ES-I3 (cell line): ENCODE results near the gene HCN3.

Experiments
- H3K36me3 ChIP-seq: 2 replicates; pipeline ENCODE4 v1.6.1; 2013; ENCODE audit warnings: mild to moderate bottlenecking, low read length, control low read depth, moderate library complexity; ENCODE audit not compliant: insufficient read depth
- H3K4me1 ChIP-seq: 2 replicates; pipeline ENCODE4 v1.6.1; 2013; ENCODE audit warnings: mild to moderate bottlenecking, control low read depth, low read length; ENCODE audit not compliant: insufficient read depth
- H3K9ac ChIP-seq: 2 replicates; pipeline ENCODE4 v1.6.1; 2013; ENCODE audit warnings: low read depth, mild to moderate bottlenecking, low read length, moderate library complexity
- H3K9me3 ChIP-seq: 2 replicates; pipeline ENCODE4 v1.6.1; 2013; ENCODE audit warnings: mild to moderate bottlenecking, low read length, moderate library complexity; ENCODE audit not compliant: control insufficient read depth, insufficient read depth

Gene HCN3

GRCh38 chr1:155247667-155248553 lies 29.4 kb upstream of the HCN3 start:
- no peak overlapping the region for H3K9ac ChIP-seq
- H3K4me1 ChIP-seq: peaks cover 9% of the 10 kb centered on the region; the same call in 1 of the 2 replicates
- no peaks in the 10 kb centered on the region; the same call in 1 of the 2 replicates for H3K36me3 ChIP-seq
- no peaks in the 10 kb centered on the region for H3K9me3 ChIP-seq

GRCh38 chr1:155250246-155250632 lies 27.0 kb upstream of the HCN3 start:
- peaks cover 3% of the 10 kb centered on the region; the same call in 1 of the 2 replicates for H3K4me1 ChIP-seq
- no peaks in the 10 kb centered on the region; the same call in 1 of the 2 replicates for H3K36me3 ChIP-seq
- peak overlapping the region; percentile 74; the same call in 1 of the 2 replicates for H3K9ac ChIP-seq
- H3K9me3 ChIP-seq: no peaks in the 10 kb centered on the region

GRCh38 chr1:155250633-155251449 lies 26.4 kb upstream of the HCN3 start:
- Histone ChIP-seq H3K9ac (peak overlapping the region; percentile 74; the same call in 1 of the 2 replicates), H3K9me3 (no peaks in the 10 kb centered on the region), H3K36me3 (no peaks in the 10 kb centered on the region; the same call in 1 of the 2 replicates), H3K4me1 (peaks cover 3% of the 10 kb centered on the region; the same call in 1 of the 2 replicates)

GRCh38 chr1:155251566-155251965 lies 25.7 kb upstream of the HCN3 start:
- Histone ChIP-seq H3K9me3 (no peaks in the 10 kb centered on the region), H3K4me1 (peaks cover 3% of the 10 kb centered on the region; the same call in 1 of the 2 replicates), H3K9ac (no peak overlapping the region), H3K36me3 (no peaks in the 10 kb centered on the region; the same call in 1 of the 2 replicates)

- H3K9me3 ChIP-seq: no peaks in the 10 kb centered on the region
- H3K9ac ChIP-seq: no peak overlapping the region
- H3K4me1 ChIP-seq: peaks cover 3% of the 10 kb centered on the region; the same call in 1 of the 2 replicates
- peaks cover 4% of the 10 kb centered on the region; the same call in 1 of the 2 replicates for H3K36me3 ChIP-seq
Observed at GRCh38 chr1:155253208-155253607, 24.1 kb upstream of the HCN3 start.

GRCh38 chr1:155253797-155254196 lies 23.5 kb upstream of the HCN3 start:
- Histone ChIP-seq H3K9ac (peak overlapping the region; percentile 9; the same call in 1 of the 2 replicates), H3K9me3 (no peaks in the 10 kb centered on the region), H3K4me1 (peaks cover 3% of the 10 kb centered on the region; the same call in 1 of the 2 replicates), H3K36me3 (0 out of 2 replicates have a peak, but pooled peaks cover 4% of the 10 kb centered on the region)

- Histone ChIP-seq H3K9ac (peak overlapping the region; percentile 62; the same call in 1 of the 2 replicates), H3K36me3 (0 out of 2 replicates have a peak, but pooled peaks cover 4% of the 10 kb centered on the region), H3K4me1 (peaks cover 3% of the 10 kb centered on the region; the same call in 1 of the 2 replicates), H3K9me3 (no peaks in the 10 kb centered on the region)
Observed at GRCh38 chr1:155254228-155254713, 23.0 kb upstream of the HCN3 start.

GRCh38 chr1:155254714-155255242 lies 22.5 kb upstream of the HCN3 start:
- Histone ChIP-seq H3K9ac (peak overlapping the region; percentile 62), H3K9me3 (no peaks in the 10 kb centered on the region), H3K36me3 (0 out of 2 replicates have a peak, but pooled peaks cover 4% of the 10 kb centered on the region), H3K4me1 (peaks cover 3% of the 10 kb centered on the region; the same call in 1 of the 2 replicates)

- Histone ChIP-seq H3K36me3 (0 out of 2 replicates have a peak, but pooled peaks cover 4% of the 10 kb centered on the region), H3K9me3 (no peaks in the 10 kb centered on the region), H3K4me1 (peaks cover 3% of the 10 kb centered on the region; the same call in 1 of the 2 replicates), H3K9ac (peak within 1 kb of the TSS; percentile 62)
Observed at GRCh38 chr1:155255243-155256007, 21.8 kb upstream of the HCN3 start, which contains the start of gene ENTREP3. Gene ENTREP3, minus strand, starts transcription at chr1:155255483. Its CDS starts 606 bp downstream, at chr1:155254877.

GRCh38 chr1:155256058-155256852 lies 21.0 kb upstream of the HCN3 start:
- peaks cover 3% of the 10 kb centered on the region; the same call in 1 of the 2 replicates for H3K4me1 ChIP-seq
- peak overlapping the region; percentile 62 for H3K9ac ChIP-seq
- H3K36me3 ChIP-seq: 0 out of 2 replicates have a peak, but pooled peaks cover 4% of the 10 kb centered on the region
- H3K9me3 ChIP-seq: no peaks in the 10 kb centered on the region

GRCh38 chr1:155260276-155260675 lies 17.0 kb upstream of the HCN3 start:
- no peak overlapping the region for H3K9ac ChIP-seq
- peaks cover 18% of the 10 kb centered on the region for H3K36me3 ChIP-seq
- H3K4me1 ChIP-seq: peaks cover 6% of the 10 kb centered on the region; the same call in 1 of the 2 replicates
- H3K9me3 ChIP-seq: no peaks in the 10 kb centered on the region

- peaks cover 6% of the 10 kb centered on the region; the same call in 1 of the 2 replicates for H3K4me1 ChIP-seq
- H3K9ac ChIP-seq: peak overlapping the region; percentile 66
- H3K9me3 ChIP-seq: no peaks in the 10 kb centered on the region
- H3K36me3 ChIP-seq: peaks cover 28% of the 10 kb centered on the region
Observed at GRCh38 chr1:155261493-155261851, 15.8 kb upstream of the HCN3 start.
